Neuronal stem cell (in vitro differentiated cells): ENCODE results near the gene ATP6V0A1.
A peak's percentile ranks its signal among the peaks of the same experiment; 100 is the strongest.

Experiments used
- DNase-seq: peaks from one replicate; pipeline ENCODE4 v3.0.0-alpha.2; 2013; ENCODE audit warnings: low spot score
- H2AFZ ChIP-seq: one replicate; pipeline ENCODE4 v1.6.1; 2013; ENCODE audit warnings: mild to moderate bottlenecking, low read length, inconsistent platforms
- H2AK5ac ChIP-seq: 2 replicates; pipeline ENCODE4 v1.6.1; 2013; ENCODE audit warnings: low read depth, mild to moderate bottlenecking, inconsistent platforms, low read length, moderate library complexity, mixed read lengths
- H2BK120ac ChIP-seq: 2 replicates; pipeline ENCODE4 v1.6.1; 2013; ENCODE audit warnings: low read depth, mild to moderate bottlenecking, inconsistent platforms, low read length, moderate library complexity, mixed read lengths
- H2BK12ac ChIP-seq: one replicate; pipeline ENCODE4 v1.6.1; 2013; ENCODE audit warnings: low read length, inconsistent platforms
- H2BK15ac ChIP-seq: 2 replicates; pipeline ENCODE4 v1.6.1; 2013; ENCODE audit warnings: mild to moderate bottlenecking, low read length, inconsistent platforms, mixed read lengths
- H2BK5ac ChIP-seq: one replicate; pipeline ENCODE4 v1.6.1; 2013; ENCODE audit warnings: inconsistent platforms, mild to moderate bottlenecking, low read length, moderate library complexity
- H3K14ac ChIP-seq: one replicate; pipeline ENCODE4 v1.6.1; 2013; ENCODE audit warnings: low read length, inconsistent platforms
- H3K18ac ChIP-seq: 2 replicates; pipeline ENCODE4 v1.6.1; 2013; ENCODE audit warnings: low read length, inconsistent platforms
- H3K23ac ChIP-seq: 2 replicates; pipeline ENCODE4 v1.6.1; 2013; ENCODE audit warnings: low read depth, mild to moderate bottlenecking, mixed read lengths, low read length, inconsistent platforms; ENCODE audit not compliant: poor library complexity
- H3K27ac ChIP-seq: replicated peaks from 3 replicates; pipeline ENCODE4 v1.5.1; 2013; ENCODE audit warnings: low read length, inconsistent platforms
- H3K27me3 ChIP-seq, 3 experiments: 2 replicates each; pipeline ENCODE4 v1.6.1; 2013; ENCODE audit warnings: low read length in 3 of 3, mild to moderate bottlenecking in 2 of 3, inconsistent platforms in 1 of 3, low read depth in 1 of 3, mixed read lengths in 1 of 3, moderate library complexity in 1 of 3; ENCODE audit not compliant: control insufficient read depth in 3 of 3, insufficient read depth in 3 of 3
- H3K36me3 ChIP-seq, 2 donors: replicated peaks in 1 of 2; 2 replicates each; pipeline ENCODE4 v1.6.1; 2013; ENCODE audit warnings: low read length in 2 of 2; ENCODE audit not compliant: control insufficient read depth in 2 of 2, insufficient read depth in 2 of 2
- H3K4ac ChIP-seq: 2 replicates; pipeline ENCODE4 v1.6.1; 2013; ENCODE audit warnings: inconsistent platforms, mild to moderate bottlenecking, low read length, moderate library complexity
- H3K4me1 ChIP-seq, 2 donors: 1 replicate in 1 of 2; 2 replicates in 1 of 2; pipeline ENCODE4 v1.6.1; 2013; ENCODE audit warnings: low read length in 2 of 2, low read depth in 1 of 2; ENCODE audit not compliant: control insufficient read depth in 2 of 2, insufficient read depth in 1 of 2
- H3K4me2 ChIP-seq: one replicate; pipeline ENCODE4 v1.6.1; 2013; ENCODE audit warnings: mild to moderate bottlenecking, low read length, inconsistent platforms; ENCODE audit not compliant: insufficient read depth, poor library complexity, severe bottlenecking
- H3K4me3 ChIP-seq, 2 donors: 2 replicates each; pipeline ENCODE4 v1.5.1; 2013; ENCODE audit warnings: low read length in 2 of 2, mild to moderate bottlenecking in 2 of 2, inconsistent platforms in 1 of 2, moderate library complexity in 1 of 2
- H3K79me1 ChIP-seq: one replicate; pipeline ENCODE4 v1.6.1; 2013; ENCODE audit warnings: low read depth, mild to moderate bottlenecking, inconsistent platforms, low read length, moderate library complexity
- H3K9ac ChIP-seq: one replicate; pipeline ENCODE4 v1.6.1; 2013; ENCODE audit warnings: mild to moderate bottlenecking, low read depth, low read length, inconsistent platforms; ENCODE audit not compliant: poor library complexity
- H3K9me3 ChIP-seq, 2 donors: replicated peaks in 1 of 2; 2 replicates each; pipeline versions ENCODE3 to v1.6.1; 2013; ENCODE audit warnings: low read length in 2 of 2, mild to moderate bottlenecking in 2 of 2, inconsistent platforms in 1 of 2, low read depth in 1 of 2, mixed read lengths in 1 of 2, moderate library complexity in 1 of 2; ENCODE audit not compliant: control insufficient read depth in 2 of 2, insufficient read depth in 1 of 2
- H4K8ac ChIP-seq: one replicate; pipeline ENCODE4 v1.6.1; 2013; ENCODE audit warnings: low read depth, mild to moderate bottlenecking, inconsistent platforms, low read length, moderate library complexity
- H4K91ac ChIP-seq: one replicate; pipeline ENCODE4 v1.6.1; 2013; ENCODE audit warnings: low read length, low read depth, mild to moderate bottlenecking, inconsistent platforms; ENCODE audit not compliant: poor library complexity
- WGBS, 2 donors: extraction: QIAGEN DNeasy Blood & Tissue Kit; methylation state at CpG; one replicate each; pipeline ENCODE4 v1.1.7; 2013; ENCODE audit warnings: missing lambda C conversion rate in 2 of 2, mixed read lengths in 1 of 2; ENCODE audit not compliant: insufficient read length in 2 of 2, insufficient replicate concordance in 1 of 2; ENCODE audit errors: extremely low coverage in 2 of 2; 5-methylcytosine and 5-hydroxymethylcytosine counted together

The ATP6V0A1 gene

DNA sequence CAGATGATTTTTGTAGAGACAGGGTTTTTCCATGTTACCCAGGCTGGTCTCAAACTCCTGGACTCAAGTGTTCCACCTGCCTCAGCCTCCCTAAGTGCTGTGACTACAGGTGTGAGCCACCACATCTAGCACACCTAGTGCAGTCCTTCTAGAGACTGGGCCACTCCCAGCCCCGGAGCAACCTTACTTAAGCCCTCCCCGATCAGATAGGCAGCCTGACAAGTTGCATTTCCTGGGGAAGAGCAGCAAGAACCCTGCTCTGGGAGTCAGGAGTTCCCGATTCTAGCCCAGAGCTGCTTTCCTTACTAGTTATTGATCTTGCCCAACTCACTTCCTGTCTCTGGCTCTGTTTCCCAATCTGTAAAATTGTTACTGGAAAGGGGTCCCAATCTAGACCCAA is 70.4 kb downstream of the ATP6V0A1 start:
- no CpG with 5 or more reads among the region's 3 CpGs for WGBS, 2 donors
- no peak for DNase-seq

DNA sequence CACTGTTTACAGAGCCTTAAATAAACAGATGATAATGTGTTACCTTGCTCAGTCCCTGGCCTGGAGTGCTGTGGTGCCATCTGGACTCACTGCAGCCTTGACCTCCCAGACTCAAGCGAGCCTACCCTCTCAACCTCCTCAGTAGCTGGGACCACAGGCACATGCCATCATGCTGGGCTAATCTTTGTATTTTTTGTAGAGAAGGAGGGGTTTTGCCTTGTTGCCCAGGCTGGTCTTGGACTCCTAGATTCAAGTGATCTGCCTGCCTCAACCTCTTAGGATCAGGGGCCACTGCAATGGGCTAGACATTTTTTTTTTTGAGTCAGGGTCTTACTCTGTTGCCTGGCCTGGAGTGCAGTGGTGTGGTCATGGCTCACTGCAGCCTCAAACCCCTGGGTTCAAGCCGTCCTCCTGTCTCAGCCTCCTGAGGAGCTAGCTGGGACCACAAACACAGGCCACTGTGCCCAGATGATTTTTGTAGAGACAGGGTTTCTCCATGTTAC is 72.3 kb downstream of the ATP6V0A1 start:
- Histone ChIP-seq H3K27ac (no peak overlapping the region), H4K91ac (no peak overlapping the region)

More for the DNA sequence above, 70.4 kb downstream of the ATP6V0A1 start:
- Histone ChIP-seq H3K36me3 (no peaks in the 10 kb centered on the region), H3K9ac (no peak overlapping the region), H2AK5ac (no peak overlapping the region), H3K4me3 (no peak overlapping the region), H4K91ac (no peak overlapping the region), H2BK120ac (no peak overlapping the region), H2BK5ac (no peak overlapping the region), H3K27ac (no peak overlapping the region), H3K14ac (no peak overlapping the region), H2BK12ac (peak overlapping the region; percentile 14), H2AFZ (no peak overlapping the region), H3K18ac (no peak overlapping the region), H4K8ac (no peak overlapping the region), H3K4me1 (peaks cover 2 to 3% of the 10 kb centered on the region in 2 donors), H2BK15ac (no peak overlapping the region), H3K79me1 (no peaks in the 10 kb centered on the region), H3K4ac (no peak overlapping the region), H3K27me3 (peaks cover 0 to 2% (median 0%) of the 10 kb centered on the region in 3 experiments), H3K9me3 (no peaks in the 10 kb centered on the region), H3K4me2 (no peak overlapping the region), H3K23ac (no peak overlapping the region)

DNA sequence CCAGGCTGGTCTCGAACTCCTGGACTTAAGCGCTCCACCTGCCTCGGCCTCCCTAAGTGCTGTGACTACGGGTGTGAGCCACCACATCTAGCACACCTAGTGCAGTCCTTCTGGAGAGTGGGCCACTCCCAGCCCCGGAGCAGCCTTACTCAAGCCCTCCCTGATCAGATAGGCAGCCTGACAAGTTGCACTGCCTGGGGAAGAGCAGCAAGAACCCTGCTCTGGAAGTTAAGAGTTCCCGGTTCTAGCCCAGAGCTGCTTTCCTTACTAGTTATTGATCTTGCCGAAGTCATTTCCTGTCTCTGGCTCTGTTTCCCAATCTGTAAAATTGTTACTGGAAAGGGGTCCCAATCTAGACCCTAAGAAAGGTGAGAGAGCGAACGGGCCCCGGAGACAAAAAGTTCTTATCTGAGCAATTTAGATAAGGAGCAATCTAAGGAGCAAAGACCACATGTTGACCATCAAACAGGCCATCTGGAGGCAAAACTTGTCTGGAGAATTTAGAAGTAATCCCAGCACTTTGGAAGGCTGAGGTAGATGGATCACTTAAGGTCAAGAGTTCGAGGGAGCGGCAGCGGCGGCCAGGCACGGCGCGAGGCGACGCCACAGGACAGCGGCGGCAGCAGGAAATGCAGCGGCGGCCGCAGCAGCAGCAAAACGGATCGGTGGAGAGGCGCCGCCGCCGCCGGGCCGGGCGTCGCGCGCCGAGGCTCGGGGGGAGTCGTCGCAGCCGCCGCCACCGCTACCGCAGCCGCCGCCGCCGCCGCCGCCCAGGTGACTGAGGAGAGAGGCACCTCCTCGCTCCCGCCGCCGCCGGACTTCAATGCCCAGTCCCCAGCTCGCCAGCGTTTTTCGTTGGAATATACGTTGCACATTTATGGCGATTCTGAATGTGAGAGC is 73.0 kb downstream of the ATP6V0A1 start:
- H4K8ac ChIP-seq = no peak overlapping the region
- H2AK5ac ChIP-seq = no peak overlapping the region
- no peak overlapping the region for H2BK12ac ChIP-seq
- H3K14ac ChIP-seq = no peak overlapping the region
- H3K4me1 ChIP-seq = peaks cover 9 to 17% of the 10 kb centered on the region in 2 donors
- peak overlapping the region; percentile 65 for H3K18ac ChIP-seq
- peak overlapping the region; percentile 43 for H3K23ac ChIP-seq
- H2BK120ac ChIP-seq = no peak overlapping the region
- H3K27ac ChIP-seq = no peak overlapping the region
- H3K4ac ChIP-seq = no peak overlapping the region
- no peak for DNase-seq
- H2BK5ac ChIP-seq = no peak overlapping the region
- peak overlapping the region; percentile 49 to 65 for H3K4me3 ChIP-seq
- peak overlapping the region; percentile 69 for H3K4me2 ChIP-seq
- WGBS, 2 donors = no CpG with 5 or more reads among the region's 60 CpGs
- H3K9me3 ChIP-seq = no peaks in the 10 kb centered on the region
- H3K27me3 ChIP-seq = peaks cover 0 to 2% (median 0%) of the 10 kb centered on the region in 3 experiments
- H4K91ac ChIP-seq = no peak overlapping the region
- H3K9ac ChIP-seq = peak overlapping the region; percentile 77
- peak overlapping the region; percentile 89 for H2BK15ac ChIP-seq
- peak overlapping the region; percentile 96 for H2AFZ ChIP-seq
- no peaks in the 10 kb centered on the region for H3K79me1 ChIP-seq
- no peaks in the 10 kb centered on the region for H3K36me3 ChIP-seq

More for the DNA sequence above, 72.3 kb downstream of the ATP6V0A1 start:
- Histone ChIP-seq H3K36me3 (no peaks in the 10 kb centered on the region), H2BK5ac (no peak overlapping the region), H3K18ac (no peak overlapping the region), H2AFZ (no peak overlapping the region), H2BK12ac (no peak overlapping the region), H3K27me3 (peaks cover 0 to 2% (median 0%) of the 10 kb centered on the region in 3 experiments), H3K4me3 (no peak overlapping the region), H2BK15ac (no peak overlapping the region), H2BK120ac (no peak overlapping the region), H3K9me3 (no peaks in the 10 kb centered on the region), H3K4me2 (no peak overlapping the region), H3K4me1 (peaks cover 8 to 15% of the 10 kb centered on the region in 2 donors), H3K23ac (no peak overlapping the region), H2AK5ac (no peak overlapping the region), H3K4ac (no peak overlapping the region), H3K14ac (no peak overlapping the region), H3K79me1 (no peaks in the 10 kb centered on the region), H4K8ac (no peak overlapping the region), H3K9ac (no peak overlapping the region)
- no peak for DNase-seq
- WGBS, 2 donors = no CpG with 5 or more reads among the region's 2 CpGs
